HTR-8/SVneo (cell line): ENCODE measurements around the gene STARD9.
"Not testable (repeated sequence)": the region's sequence is repeated elsewhere in the genome, so short reads cannot be mapped to it uniquely, and the experiment has no call there.

Experiments
- DNase-seq: peaks from one replicate; pipeline ENCODE4 v3.0.0; 2011; ENCODE audit warnings: low spot score, mixed read lengths; ENCODE audit not compliant: insufficient read length
- FAIRE-seq: peaks from 2 replicates; lab custom pipeline; 2011; peaks lifted over from hg19 to GRCh38; lab: Jason Lieb, UNC

The STARD9 gene

GRCh38 chr15:42584031-42584765 is 8.8 kb downstream of the STARD9 start:
- FAIRE-seq = no peak
- no peak for DNase-seq

DNA sequence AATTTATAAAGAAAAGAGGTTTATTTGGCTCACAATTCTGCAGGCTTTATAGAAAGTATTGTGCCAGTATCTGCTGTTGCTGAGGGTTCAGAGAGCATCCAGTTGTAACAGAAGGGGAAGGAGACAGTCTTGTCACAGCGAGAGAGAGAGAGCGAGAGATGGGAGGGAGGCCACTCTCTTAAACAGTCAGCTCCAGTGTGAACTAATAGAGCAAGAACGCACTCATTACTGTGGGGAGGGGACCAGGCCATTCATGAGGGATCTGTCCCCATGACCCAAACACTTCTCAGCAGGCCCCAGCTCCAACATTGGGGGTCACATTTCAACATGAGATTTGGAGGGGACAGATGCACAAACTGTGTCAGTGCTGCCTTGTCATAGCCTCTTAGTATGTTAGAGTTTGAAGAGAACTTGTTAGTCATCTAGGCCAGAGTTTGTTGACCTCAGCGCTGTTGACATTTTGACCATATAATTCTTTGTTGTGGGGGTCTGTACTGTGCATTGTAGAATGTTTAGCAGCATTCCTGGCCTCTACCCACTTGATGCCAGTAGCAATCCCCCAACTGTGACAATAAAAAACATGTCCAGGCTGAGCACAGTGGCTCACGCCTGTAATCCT is 15.3 kb downstream of the STARD9 start:
- FAIRE-seq (no peak), DNase-seq (no peak)

GRCh38 chr15:42591238-42591934 is 16.0 kb downstream of the STARD9 start:
- FAIRE-seq (no peak), DNase-seq (peak; percentile 50)

GRCh38 chr15:42592716-42593115 is 17.3 kb downstream of the STARD9 start:
- DNase-seq (no peak), FAIRE-seq (no peak)

- DNase-seq = no peak
- no peak for FAIRE-seq
Observed at GRCh38 chr15:42593143-42593542, 17.7 kb downstream of the STARD9 start.

DNA sequence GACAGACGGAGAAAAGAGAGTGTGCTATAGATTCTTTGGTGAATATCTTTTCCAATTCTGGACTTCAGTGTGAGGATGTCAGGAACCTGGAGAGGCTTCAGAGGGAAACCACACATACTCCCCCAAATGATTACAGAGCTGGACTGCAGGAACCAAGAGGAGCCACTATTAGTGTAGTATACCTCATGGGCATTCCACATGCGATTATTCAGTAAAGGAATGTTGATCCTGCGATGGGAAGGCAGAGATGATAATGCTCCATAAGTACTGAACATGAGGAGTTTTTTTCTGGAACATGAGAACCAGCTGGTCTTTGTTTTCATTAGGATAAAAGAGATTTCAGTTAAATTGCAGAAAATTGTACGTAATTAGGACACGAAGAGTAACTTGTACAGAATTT is 18.7 kb downstream of the STARD9 start:
- FAIRE-seq = no peak

GRCh38 chr15:42595626-42596240 is 20.3 kb downstream of the STARD9 start:
- no peak for FAIRE-seq

More for the DNA sequence above, 18.7 kb downstream of the STARD9 start:
- no peak for DNase-seq

GRCh38 chr15:42601316-42601715 is 25.9 kb downstream of the STARD9 start:
- FAIRE-seq, DNase-seq: not testable (repeated sequence)

More at GRCh38 chr15:42595626-42596240, 20.3 kb downstream of the STARD9 start:
- DNase-seq = no peak

- FAIRE-seq = no peak
- no peak for DNase-seq
Observed at GRCh38 chr15:42602501-42602900, 27.1 kb downstream of the STARD9 start.

- FAIRE-seq (no peak), DNase-seq (no peak)
Observed at GRCh38 chr15:42603978-42604377, 28.6 kb downstream of the STARD9 start.

- FAIRE-seq = no peak
- no peak for DNase-seq
Observed at GRCh38 chr15:42604894-42605744, 29.7 kb downstream of the STARD9 start.

DNA sequence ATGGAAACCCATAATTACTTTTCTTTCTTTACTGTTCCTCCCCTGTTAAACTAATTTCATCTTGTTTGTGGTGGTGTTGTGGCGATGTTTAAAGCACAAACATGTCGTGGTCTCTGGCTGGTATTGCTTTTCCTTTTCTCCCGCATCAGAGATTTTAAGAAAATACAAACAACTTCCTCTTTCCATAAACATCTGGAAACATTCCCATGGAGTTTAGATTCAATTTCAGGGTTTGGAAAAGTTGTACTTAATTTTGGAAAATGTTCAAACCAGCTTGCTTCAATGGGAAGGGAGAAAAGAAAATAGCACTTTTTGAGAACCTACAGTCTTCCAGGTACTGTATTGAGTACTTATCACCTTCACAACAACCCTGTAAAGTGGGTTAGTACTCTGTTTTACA is 30.4 kb downstream of the STARD9 start:
- FAIRE-seq = no peak

GRCh38 chr15:42608110-42608531 is 32.7 kb downstream of the STARD9 start:
- FAIRE-seq (no peak), DNase-seq (no peak)

More for the DNA sequence above, 30.4 kb downstream of the STARD9 start:
- no peak for DNase-seq

DNA sequence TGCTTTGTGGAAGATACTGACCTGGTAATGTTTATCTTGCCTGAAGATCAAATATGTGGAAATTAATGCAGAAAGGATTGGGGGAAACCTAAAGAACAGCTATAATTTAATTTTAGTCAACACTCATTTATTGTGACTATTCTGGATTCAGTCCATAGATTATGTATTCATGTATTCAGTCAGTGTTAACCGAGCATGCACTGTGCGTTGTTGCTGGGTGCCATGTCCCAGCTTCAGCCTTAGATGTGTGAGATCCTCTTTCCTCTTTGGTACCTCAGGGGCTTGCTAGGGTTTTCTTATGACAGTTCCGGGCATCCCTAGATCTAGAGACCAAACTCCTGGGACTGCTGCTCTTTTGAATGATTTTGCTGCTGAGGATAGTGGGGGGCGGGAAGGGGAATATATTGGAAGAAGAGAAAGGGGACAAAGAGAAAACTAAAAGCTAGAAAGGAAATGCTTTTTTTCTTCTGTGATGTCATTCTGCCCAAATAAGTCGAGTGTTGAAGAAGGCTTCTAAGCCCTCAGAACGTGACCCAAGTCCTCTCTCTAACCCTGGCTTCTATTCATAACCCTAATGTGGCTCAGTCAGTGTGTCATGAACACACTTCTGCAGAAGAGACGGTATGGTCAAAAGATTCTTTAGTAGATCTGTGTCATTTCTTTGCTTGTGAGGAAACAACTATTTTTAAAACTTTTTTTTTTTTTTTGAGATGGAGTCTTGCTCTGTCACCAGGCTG is 33.5 kb downstream of the STARD9 start:
- FAIRE-seq = no peak

GRCh38 chr15:42611532-42611931 is 36.1 kb downstream of the STARD9 start:
- DNase-seq (no peak), FAIRE-seq (no peak)

More for the DNA sequence above, 33.5 kb downstream of the STARD9 start:
- DNase-seq = no peak

DNA sequence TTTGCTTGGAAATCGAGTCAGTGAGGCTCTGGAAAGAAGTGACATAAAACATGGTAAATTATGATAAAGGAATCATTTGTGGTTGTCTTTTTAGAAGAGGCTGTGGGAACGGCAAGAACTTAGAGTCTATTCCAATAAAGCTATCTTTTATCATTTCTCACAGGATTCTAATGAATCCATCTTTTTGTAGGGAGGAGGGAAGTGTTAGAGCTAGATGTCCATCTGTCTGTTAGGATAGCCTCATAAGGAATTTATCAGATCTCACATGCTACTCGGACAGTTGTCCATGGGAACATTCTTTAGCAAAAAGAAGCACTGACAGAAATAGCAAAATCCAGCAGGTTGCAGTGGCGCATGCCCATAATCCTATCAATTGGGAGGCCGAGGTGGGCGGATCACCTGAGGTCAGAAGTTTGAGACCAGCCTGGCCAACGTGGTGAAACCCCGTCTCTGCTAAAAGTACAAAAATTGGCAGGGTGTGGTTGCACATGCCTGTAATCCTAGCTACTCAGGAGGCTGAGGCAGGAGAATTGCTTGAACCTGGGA is 37.0 kb downstream of the STARD9 start:
- no peak for FAIRE-seq
- DNase-seq = no peak

GRCh38 chr15:42616107-42616506 is 40.7 kb downstream of the STARD9 start:
- DNase-seq = no peak
- no peak for FAIRE-seq

GRCh38 chr15:42619656-42620371 is 44.4 kb downstream of the STARD9 start:
- no peak for DNase-seq
- no peak for FAIRE-seq
